IMR-90 (cell line): ENCODE data around the gene SLC6A7. TPM values are rescaled to one million over a fixed set of nuclear protein-coding genes. Genes with fewer than 3 reads are reported as not detected.

Source experiments
- ATAC-seq: fragments of 200-7000 bp; cut with Tn5 transposase; 2 replicates; pipeline ENCODE4 v1.9.1; 2020; ENCODE audit warnings: low read depth, mild to moderate bottlenecking, moderate library complexity
- BruUV-seq: library from RNA; stranded (reverse); fragments of 400-500 nt; replicated peaks from 2 replicates; lab custom pipeline; 2021; lab: Mats Ljungman, UMichigan
- CTCF ChIA-PET: fragments of 300-600 bp; formaldehyde crosslinking; extraction: SDS; loops from one replicate; lab custom pipeline; 2021; ENCODE audit warnings: antibody characterized with exemption; lab: Yijun Ruan, JAX
- POLR2A ChIA-PET: fragments of 300-600 bp; sonication (Branson Sonifier 250); formaldehyde crosslinking; loops from one replicate; lab custom pipeline; 2022; ENCODE audit warnings: antibody characterized with exemption; ENCODE audit not compliant: unreplicated experiment; lab: Charles Lee
- DNase-seq: peaks from one replicate; pipeline ENCODE4 v3.0.0; 2013
- H2AFZ ChIP-seq: replicated peaks from 2 replicates; pipeline ENCODE3; 2013; ENCODE audit warnings: low read length, mild to moderate bottlenecking; ENCODE audit not compliant: poor library complexity
- H2AK5ac ChIP-seq: 2 replicates; pipeline ENCODE4 v1.6.1; 2013; ENCODE audit warnings: low read depth, low read length, inconsistent platforms
- H2AK9ac ChIP-seq: replicated peaks from 2 replicates; pipeline ENCODE3; 2013; ENCODE audit warnings: mild to moderate bottlenecking, low read depth, low read length, moderate library complexity; ENCODE audit not compliant: poor library complexity
- H2BK120ac ChIP-seq: 2 replicates; pipeline ENCODE4 v1.6.1; 2013; ENCODE audit warnings: low read depth, low read length, inconsistent platforms
- H2BK15ac ChIP-seq: 3 replicates; pipeline ENCODE4 v1.6.1; 2013; ENCODE audit warnings: low read depth, low read length, inconsistent platforms
- H2BK20ac ChIP-seq: 2 replicates; pipeline ENCODE4 v1.6.1; 2013; ENCODE audit warnings: low read depth, mild to moderate bottlenecking, inconsistent platforms, low read length, moderate library complexity
- H2BK5ac ChIP-seq: 2 replicates; pipeline ENCODE4 v1.6.1; 2013; ENCODE audit warnings: mild to moderate bottlenecking, low read depth, low read length, inconsistent platforms; ENCODE audit not compliant: poor library complexity, severe bottlenecking
- H3K14ac ChIP-seq: replicated peaks from 2 replicates; pipeline ENCODE4 v1.6.1; 2013; ENCODE audit warnings: low read depth, low read length, inconsistent platforms
- H3K18ac ChIP-seq: 2 replicates; pipeline ENCODE4 v1.6.1; 2013; ENCODE audit warnings: low read depth, low read length, control low read depth
- H3K23ac ChIP-seq: 2 replicates; pipeline ENCODE4 v1.6.1; 2013; ENCODE audit warnings: low read depth, low read length, inconsistent platforms
- H3K27ac ChIP-seq: 2 replicates; pipeline ENCODE4 v1.5.1; 2013; ENCODE audit warnings: mild to moderate bottlenecking, control low read depth, low read length; ENCODE audit not compliant: insufficient read depth
- H3K27me3 ChIP-seq: 2 replicates; pipeline ENCODE4 v1.6.1; 2013; ENCODE audit warnings: low read length; ENCODE audit not compliant: control insufficient read depth, insufficient read depth
- H3K36me3 ChIP-seq: 2 replicates; pipeline ENCODE4 v1.6.1; 2013; ENCODE audit warnings: low read length, mixed read lengths; ENCODE audit not compliant: control insufficient read depth, insufficient read depth
- H3K4ac ChIP-seq: 2 replicates; pipeline ENCODE4 v1.6.1; 2013; ENCODE audit warnings: low read depth, low read length, inconsistent platforms
- H3K4me1 ChIP-seq: 2 replicates; pipeline ENCODE4 v1.6.1; 2013; ENCODE audit warnings: low read length, mixed read lengths; ENCODE audit not compliant: control insufficient read depth, insufficient read depth
- H3K4me2 ChIP-seq: 2 replicates; pipeline ENCODE4 v1.6.1; 2013; ENCODE audit warnings: low read depth, mild to moderate bottlenecking, control low read depth, low read length, moderate library complexity
- H3K4me3 ChIP-seq: 2 replicates; pipeline ENCODE4 v1.5.1; 2013; ENCODE audit warnings: low read depth, mild to moderate bottlenecking, control low read depth, low read length, moderate library complexity; ENCODE audit not compliant: insufficient read depth
- H3K56ac ChIP-seq: 2 replicates; pipeline ENCODE4 v1.6.1; 2013; ENCODE audit warnings: low read length, inconsistent platforms; ENCODE audit not compliant: insufficient read depth; ENCODE audit errors: extremely low read depth
- H3K79me1 ChIP-seq, 2 experiments: 2 replicates each; pipeline ENCODE4 v1.6.1; 2013; ENCODE audit warnings: low read length in 2 of 2, inconsistent platforms in 1 of 2, low read depth in 1 of 2
- H3K9ac ChIP-seq: 2 replicates; pipeline ENCODE4 v1.6.1; 2013; ENCODE audit warnings: low read depth, low read length, control low read depth
- H3K9me1 ChIP-seq: 2 replicates; pipeline ENCODE4 v1.6.1; 2013; ENCODE audit warnings: low read length, inconsistent platforms; ENCODE audit not compliant: insufficient read depth
- H3K9me3 ChIP-seq: 2 replicates; pipeline ENCODE4 v1.6.1; 2013; ENCODE audit warnings: low read length; ENCODE audit not compliant: control insufficient read depth, insufficient read depth
- H4K20me1 ChIP-seq: 2 replicates; pipeline ENCODE4 v1.6.1; 2013; ENCODE audit warnings: low read length, inconsistent platforms; ENCODE audit not compliant: insufficient read depth
- H4K5ac ChIP-seq: 2 replicates; pipeline ENCODE4 v1.6.1; 2013; ENCODE audit warnings: mild to moderate bottlenecking, low read depth, low read length, control low read depth
- H4K8ac ChIP-seq, 2 experiments: 2 replicates each; pipeline ENCODE4 v1.6.1; 2013; ENCODE audit warnings: low read depth in 2 of 2, low read length in 2 of 2, control low read depth in 1 of 2, inconsistent platforms in 1 of 2
- H4K91ac ChIP-seq: 2 replicates; pipeline ENCODE4 v1.6.1; 2013; ENCODE audit warnings: low read depth, low read length, inconsistent platforms; ENCODE audit not compliant: insufficient read depth
- CEBPB ChIP-seq: IDR thresholded peaks from 2 replicates; pipeline ENCODE4 v1.6.1; 2012; ENCODE audit warnings: low read depth, low read length, improper control_type of control experiment
- CHD1 ChIP-seq: IDR thresholded peaks from 2 replicates; pipeline ENCODE4 v1.6.1; 2012; ENCODE audit warnings: low read depth, low read length, improper control_type of control experiment
- CTCF ChIP-seq: conservative IDR thresholded peaks from 2 replicates; pipeline ENCODE4 v1.5.1; 2012; ENCODE audit warnings: mild to moderate bottlenecking, low read depth, low read length, improper control_type of control experiment
- ELK1 ChIP-seq: fragments of 150-350 bp; IDR thresholded peaks from 2 replicates; pipeline ENCODE4 v1.6.1; 2016; ENCODE audit warnings: low read depth, mild to moderate bottlenecking, low read length, moderate library complexity, borderline replicate concordance
- FOS ChIP-seq: fragments of 150-350 bp; IDR thresholded peaks from 2 replicates; pipeline ENCODE4 v1.6.1; 2016; ENCODE audit warnings: low read depth, low read length
- MAFK ChIP-seq: IDR thresholded peaks from 2 replicates; pipeline ENCODE4 v1.6.1; 2012; ENCODE audit warnings: low read depth, low read length, improper control_type of control experiment
- MAZ ChIP-seq: IDR thresholded peaks from 2 replicates; pipeline ENCODE4 v1.6.1; 2012; ENCODE audit warnings: low read depth, mild to moderate bottlenecking, low read length, improper control_type of control experiment, moderate library complexity, borderline replicate concordance
- MXI1 ChIP-seq: IDR thresholded peaks from 2 replicates; pipeline ENCODE4 v1.6.1; 2012; ENCODE audit warnings: low read depth, mild to moderate bottlenecking, low read length, moderate library complexity, borderline replicate concordance
- POLR2A ChIP-seq: IDR thresholded peaks from 2 replicates; pipeline ENCODE4 v1.6.1; 2012; ENCODE audit warnings: mild to moderate bottlenecking, low read depth, low read length
- RAD21 ChIP-seq: IDR thresholded peaks from 2 replicates; pipeline ENCODE4 v1.6.1; 2012; ENCODE audit warnings: low read length, improper control_type of control experiment
- RCOR1 ChIP-seq: IDR thresholded peaks from 2 replicates; pipeline ENCODE4 v1.6.1; 2012; ENCODE audit warnings: mild to moderate bottlenecking, low read length, improper control_type of control experiment; ENCODE audit not compliant: insufficient replicate concordance
- RFX5 ChIP-seq: IDR thresholded peaks from 2 replicates; pipeline ENCODE4 v1.8.0; 2012; ENCODE audit warnings: low read depth, mild to moderate bottlenecking, low read length, moderate library complexity
- SMC3 ChIP-seq: fragments of 150-350 bp; IDR thresholded peaks from 2 replicates; pipeline ENCODE4 v1.6.1; 2016; ENCODE audit warnings: low read depth, mild to moderate bottlenecking, antibody characterized with exemption, low read length, moderate library complexity
- USF2 ChIP-seq: fragments of 150-350 bp; IDR thresholded peaks from 2 replicates; pipeline ENCODE4 v1.6.1; 2017; ENCODE audit warnings: mild to moderate bottlenecking, antibody characterized with exemption, low read length, low read depth
- WGBS, 2 experiments: methylation state at CpG; one replicate each; pipeline versions ENCODE4 v1.1.5 to v1.1.7; 2013; ENCODE audit warnings: missing lambda C conversion rate in 2 of 2; ENCODE audit not compliant: insufficient read length in 1 of 2; ENCODE audit errors: extremely low coverage in 2 of 2; 5-methylcytosine and 5-hydroxymethylcytosine counted together
- dilution Hi-C: fragments of 300-500 bp; cut with HindIII; formaldehyde crosslinking; loops from one replicate; pipeline ENCODE4 v1.14.3; 2018; ENCODE audit warnings: low sequenced_read_pairs; ENCODE audit not compliant: unreplicated experiment
- in situ Hi-C: fragments of 300-500 bp; cut with MboI; formaldehyde crosslinking; loops from 3 replicates; pipeline ENCODE4 v1.14.3; 2019; ENCODE audit warnings: low sequenced_read_pairs, inconsistent platforms, mixed read lengths
- intact Hi-C: fragments of 100-400 bp; cut with micrococcal nuclease; formaldehyde crosslinking; loops from 2 replicates; pipeline ENCODE4 v1.10.0; 2022
- polyA plus RNA-seq, 3 experiments: library from polyadenylated mRNA; depleted of rRNA; stranded (reverse); fragments of >200 nt; gene quantifications; 2 replicates each; pipeline ENCODE4 v1.2.3, GENCODE V29; 2012; ENCODE audit warnings: low replicate concordance in 1 of 3
- total RNA-seq: library from RNA; depleted of rRNA; stranded (reverse); fragments of >200 nt; gene quantifications from 2 replicates; pipeline ENCODE4 v1.2.3, GENCODE V29; 2012

The SLC6A7 gene
- total and polyA plus RNA-seq, 2 of the 4 experiments (the other 2 are of a cell fraction) = under 0.01 TPM; not detected in 1

GRCh38 chr5:150175536-150175935, 14.3 kb upstream of the SLC6A7 start:
- H3K18ac ChIP-seq = no peak overlapping the region
- ChIA-PET CTCF (interaction anchor here (0.7 to 1.0 kb wide), 3 partner anchors 13 to 118 kb away, joined by 3 read pairs; no protein-coding TSS in a partner anchor), POLR2A (no interaction called here)
- no peaks in the 10 kb centered on the region for H3K79me1 ChIP-seq
- peak overlapping the region; percentile 56 for H3K4ac ChIP-seq
- in situ Hi-C loops (no loop called here), intact Hi-C loops (loop anchor here (1.0 kb wide), 1 partner anchor 45 kb away; no protein-coding TSS in a partner anchor), dilution Hi-C loops (no loop called here)
- no peak overlapping the region for H2AFZ ChIP-seq
- peak; percentile 48; the same call in 1 of the 2 replicates for ATAC-seq
- no peak overlapping the region for H3K4me2 ChIP-seq
- no peak overlapping the region for H3K4me3 ChIP-seq
- no peak for TF ChIP-seq MAZ
- TF ChIP-seq RFX5 = no peak
- no peak for TF ChIP-seq MAFK
- no peak for TF ChIP-seq ELK1
- no peak for TF ChIP-seq FOS
- TF ChIP-seq CHD1 = no peak
- TF ChIP-seq RCOR1 = no peak
- TF ChIP-seq CEBPB = no peak
- TF ChIP-seq POLR2A = no peak
- peak; percentile 32 for TF ChIP-seq RAD21
- peak; percentile 58; the same call in 1 of the 2 replicates for TF ChIP-seq USF2
- peak; percentile 51 for TF ChIP-seq CTCF
- TF ChIP-seq SMC3 = peak; percentile 54
- TF ChIP-seq MXI1 = no peak
- no peak overlapping the region for H4K8ac ChIP-seq
- 0 out of 2 replicates have a peak overlapping the region, but pooled peaks have one; percentile 2 for H4K91ac ChIP-seq
- no peak overlapping the region for H3K27ac ChIP-seq
- peaks cover 10% of the 10 kb centered on the region for H3K4me1 ChIP-seq
- peak overlapping the region; percentile 39 for H2BK20ac ChIP-seq
- no peak overlapping the region for H4K5ac ChIP-seq
- H3K27me3 ChIP-seq = peaks cover 9% of the 10 kb centered on the region; the same call in 1 of the 2 replicates
- no peak overlapping the region for H3K23ac ChIP-seq
- no peaks in the 10 kb centered on the region for H3K36me3 ChIP-seq
- H3K14ac ChIP-seq = no peak overlapping the region
- peak; percentile 25 for DNase-seq
- peaks cover 18% of the 10 kb centered on the region for H3K9me1 ChIP-seq
- no peak overlapping the region for H2AK9ac ChIP-seq
- no peak overlapping the region for H2BK5ac ChIP-seq
- WGBS, 2 experiments = 100% methylated on average over 2 of the region's 5 CpGs; no CpG with 5 or more reads in 1 of the 2 experiments
- H2BK15ac ChIP-seq = peak overlapping the region; percentile 36; the same call in 2 of the 3 replicates
- H3K56ac ChIP-seq = no peak overlapping the region
- H2AK5ac ChIP-seq = peak overlapping the region; percentile 59; the same call in 1 of the 2 replicates
- H3K9ac ChIP-seq = no peak overlapping the region
- H4K20me1 ChIP-seq = no peaks in the 10 kb centered on the region
- peak overlapping the region; percentile 64 for H2BK120ac ChIP-seq
- BruUV-seq = no TSS peak
- no peaks in the 10 kb centered on the region for H3K9me3 ChIP-seq
